ENCODE results near the gene RHBDL1. TPM values are rescaled to one million over a fixed set of nuclear protein-coding genes. Genes with fewer than 3 reads are reported as not detected.

RHBDL1 gene
- total and polyA plus RNA-seq, 2 experiments from 2014 or later, result 8.4 to 10.1 TPM

- H4K20me1 ChIP-seq (replicated peaks; ENCODE audit: insufficient read depth), result peaks cover 3% of the 10 kb centered on the region
- H3K27ac ChIP-seq (ENCODE audit: low read depth), result no peak overlapping the region
- Mint-ChIP-seq H3K4me3 (peak overlapping the region; percentile 38; the same call in 1 of the 3 replicates), H3K4me1 (peaks cover 6% of the 10 kb centered on the region; the same call in 1 of the 3 replicates), H3K9me3 (no peaks in the 10 kb centered on the region; the same call in 2 of the 3 replicates), H3K27me3 (ENCODE audit: insufficient read depth, low read depth, poor library complexity) (peaks cover 6% of the 10 kb centered on the region), H3K36me3 (ENCODE audit: low read depth) (peaks cover 21% of the 10 kb centered on the region), H3K27ac (no peak overlapping the region)
- H3K27me3 ChIP-seq (ENCODE audit: insufficient read depth), result no peaks in the 10 kb centered on the region
- H3F3A ChIP-seq (replicated peaks; ENCODE audit: low read depth), result peaks cover 19% of the 10 kb centered on the region; the same call in 1 of the 2 replicates
- H3K4me3 ChIP-seq, result no peak overlapping the region
- no peaks in the 10 kb centered on the region for H3K4me1 ChIP-seq (ENCODE audit: insufficient read depth)
- H3K4me2 ChIP-seq, result no peak overlapping the region
- no peak overlapping the region for H2AFZ ChIP-seq
- H3K36me3 ChIP-seq (ENCODE audit: insufficient read depth), result peaks cover 11% of the 10 kb centered on the region; the same call in 1 of the 2 replicates
- peaks cover 16% of the 10 kb centered on the region for H3K79me2 ChIP-seq (replicated peaks; ENCODE audit: insufficient read depth)
- no peak for ATAC-seq
- DNase-seq (ENCODE audit: low spot score), result no peak
- no peaks in the 10 kb centered on the region for H3K9me2 ChIP-seq (ENCODE audit: insufficient read depth)
- TF ChIP-seq REST (IDR thresholded peaks at IDR 0.05; ENCODE audit: unreplicated experiment) (no peak), NANOG (IDR thresholded peaks at IDR 0.05; ENCODE audit: borderline replicate concordance) (no peak)
These were observed 4.8 kb upstream of the RHBDL1 start for GRCh38 chr16:670485-671352.

GRCh38 chr16:671353-672131 lies 3.9 kb upstream of the RHBDL1 start:
- ATAC-seq (no peak), DNase-seq (ENCODE audit: low spot score) (no peak)
- peaks cover 23% of the 10 kb centered on the region; the same call in 1 of the 2 replicates for H3F3A ChIP-seq (replicated peaks; ENCODE audit: low read depth)
- no peaks in the 10 kb centered on the region for H3K27me3 ChIP-seq (ENCODE audit: insufficient read depth)
- H3K4me2 ChIP-seq, result no peak overlapping the region
- Mint-ChIP-seq H3K27ac (no peak overlapping the region), H3K27me3 (ENCODE audit: insufficient read depth, low read depth, poor library complexity) (peaks cover 6% of the 10 kb centered on the region), H3K4me3 (no peak overlapping the region), H3K36me3 (ENCODE audit: low read depth) (peaks cover 21% of the 10 kb centered on the region), H3K9me3 (no peaks in the 10 kb centered on the region; the same call in 2 of the 3 replicates), H3K4me1 (peaks cover 6% of the 10 kb centered on the region; the same call in 2 of the 3 replicates)
- no peak overlapping the region for H3K4me3 ChIP-seq
- H3K36me3 ChIP-seq (ENCODE audit: insufficient read depth), result peaks cover 11% of the 10 kb centered on the region; the same call in 1 of the 2 replicates
- H3K4me1 ChIP-seq (ENCODE audit: insufficient read depth), result no peaks in the 10 kb centered on the region; the same call in 1 of the 2 replicates
- no peak overlapping the region for H2AFZ ChIP-seq
- H3K27ac ChIP-seq (ENCODE audit: low read depth), result no peak overlapping the region
- H3K9me2 ChIP-seq (ENCODE audit: insufficient read depth), result no peaks in the 10 kb centered on the region
- H3K79me2 ChIP-seq (replicated peaks; ENCODE audit: insufficient read depth), result peaks cover 16% of the 10 kb centered on the region
- peaks cover 3% of the 10 kb centered on the region for H4K20me1 ChIP-seq (replicated peaks; ENCODE audit: insufficient read depth)
- no peak for TF ChIP-seq ZNF114 (CRISPR knock-in tag; IDR thresholded peaks at IDR 0.05)
- TF ChIP-seq ZNF462 (CRISPR knock-in tag; IDR thresholded peaks at IDR 0.05), result no peak
- no peak for TF ChIP-seq ETS1 (IDR thresholded peaks at IDR 0.05)
- no peak for TF ChIP-seq STAT1 (IDR thresholded peaks at IDR 0.05; ENCODE audit: unreplicated experiment)
- no peak for TF ChIP-seq CREB1 (CRISPR knock-in tag; IDR thresholded peaks at IDR 0.05; ENCODE audit: low read depth)
